Measurements from ENCODE around the gene SPON1.

SPON1 gene

DNA sequence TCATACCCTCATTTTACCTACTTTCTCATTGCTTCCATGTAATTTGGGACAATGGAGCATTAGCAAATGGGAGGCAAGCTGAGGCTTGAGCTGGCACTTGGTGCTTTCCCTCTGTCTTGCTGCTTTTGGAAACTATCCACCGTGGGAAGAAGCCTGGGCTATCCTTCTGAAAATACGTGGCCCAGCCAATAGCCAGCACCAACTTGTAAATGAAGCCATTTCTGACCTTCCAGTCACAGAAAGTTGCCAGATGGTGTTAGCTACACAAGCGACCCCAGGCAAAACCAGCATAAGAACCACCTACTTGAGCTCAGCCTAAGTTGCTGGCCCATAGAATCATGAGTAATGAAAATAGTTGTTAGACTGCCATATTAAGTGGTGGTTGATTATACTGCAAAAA is 18.5 kb upstream of the SPON1 start:
- no peak for DNase-seq (ENCODE audit: low read depth in 2 of 2)

- DNase-seq (ENCODE audit: low read depth in 2 of 2): no peak
Observed at GRCh38 chr11:13944911-13945425, 17.6 kb upstream of the SPON1 start.

DNA sequence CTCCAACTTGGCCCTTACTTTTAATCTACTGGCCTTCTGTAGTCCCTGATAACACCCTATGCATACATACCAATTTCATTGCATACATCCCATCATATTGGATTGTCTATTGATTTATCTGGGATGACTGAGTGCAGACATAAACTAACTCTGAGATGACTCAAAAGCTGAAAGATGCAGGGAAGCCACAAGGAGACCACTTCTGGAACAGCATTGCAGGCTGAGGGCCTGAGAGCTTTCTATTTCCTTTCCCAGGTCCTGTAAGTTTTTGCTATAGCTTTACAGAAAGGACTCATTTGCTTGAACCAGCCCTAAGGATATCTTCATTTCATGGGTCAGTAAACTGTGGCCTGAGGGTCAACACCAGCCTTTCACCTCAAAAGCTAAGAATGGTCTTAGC is 15.1 kb upstream of the SPON1 start:
- no peak for DNase-seq (ENCODE audit: low read depth in 2 of 2)

DNA sequence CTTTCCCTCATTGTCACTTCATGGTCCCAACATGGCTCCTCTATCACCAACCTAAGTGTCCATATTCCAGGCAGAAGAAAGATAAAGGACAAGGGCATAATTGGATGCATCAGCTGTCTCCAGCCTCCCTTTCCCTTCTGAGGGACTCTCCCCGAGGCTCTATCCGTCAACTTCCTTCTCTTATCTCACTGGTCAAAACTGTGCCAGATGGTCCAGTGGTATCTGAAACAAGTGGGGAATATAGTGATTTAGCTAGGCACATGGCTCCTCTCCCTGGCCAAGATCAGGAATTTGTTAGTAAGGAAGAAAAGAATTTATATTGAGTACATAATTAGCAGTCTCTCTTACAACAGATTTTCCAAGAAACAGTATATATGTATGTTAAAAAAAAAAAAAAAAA is 12.6 kb upstream of the SPON1 start:
- DNase-seq (ENCODE audit: low read depth in 2 of 2): no peak

GRCh38 chr11:13952221-13952620 is 10.3 kb upstream of the SPON1 start:
- DNase-seq (ENCODE audit: low read depth in 2 of 2): no peak

DNA sequence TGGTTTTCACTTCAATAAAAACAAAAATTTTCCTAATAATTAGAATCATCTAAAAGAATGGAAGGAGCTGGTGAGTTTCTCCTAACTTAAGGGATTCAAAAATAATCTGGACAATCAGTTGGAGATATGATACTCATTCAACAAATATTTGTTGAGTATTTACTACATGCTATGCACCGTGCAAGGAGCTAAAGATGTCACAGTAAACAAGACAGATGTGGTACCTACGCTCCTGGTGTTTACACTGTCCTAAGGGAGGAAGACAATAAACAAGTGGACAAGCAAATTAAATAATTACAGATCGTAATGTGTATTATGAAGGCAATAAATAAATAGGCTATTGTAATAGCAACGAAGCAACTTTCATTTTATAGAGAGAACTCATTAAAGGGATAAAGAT is 9.9 kb upstream of the SPON1 start:
- no peak for DNase-seq (ENCODE audit: low read depth in 2 of 2)

DNA sequence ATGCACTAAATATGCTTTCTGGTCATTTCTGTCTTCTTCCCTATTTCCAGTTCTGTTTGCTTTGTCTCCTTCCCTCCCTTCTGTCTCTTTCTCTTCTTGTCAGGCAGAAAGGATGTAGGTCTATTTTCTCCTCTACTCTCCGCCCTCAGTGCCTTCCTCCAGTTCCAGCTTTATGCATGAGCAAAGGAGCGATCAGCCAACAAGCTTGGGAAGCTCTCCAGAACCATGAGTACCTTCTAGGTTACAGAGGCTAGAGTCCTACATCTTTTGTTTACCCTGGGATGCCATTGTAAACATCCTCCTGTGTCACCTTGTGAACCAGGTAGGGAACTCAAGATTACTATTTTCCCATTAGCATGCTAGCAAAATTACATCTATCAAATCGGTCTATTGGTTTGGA is 7.9 kb upstream of the SPON1 start:
- no peak for DNase-seq (ENCODE audit: low read depth in 2 of 2)

DNA sequence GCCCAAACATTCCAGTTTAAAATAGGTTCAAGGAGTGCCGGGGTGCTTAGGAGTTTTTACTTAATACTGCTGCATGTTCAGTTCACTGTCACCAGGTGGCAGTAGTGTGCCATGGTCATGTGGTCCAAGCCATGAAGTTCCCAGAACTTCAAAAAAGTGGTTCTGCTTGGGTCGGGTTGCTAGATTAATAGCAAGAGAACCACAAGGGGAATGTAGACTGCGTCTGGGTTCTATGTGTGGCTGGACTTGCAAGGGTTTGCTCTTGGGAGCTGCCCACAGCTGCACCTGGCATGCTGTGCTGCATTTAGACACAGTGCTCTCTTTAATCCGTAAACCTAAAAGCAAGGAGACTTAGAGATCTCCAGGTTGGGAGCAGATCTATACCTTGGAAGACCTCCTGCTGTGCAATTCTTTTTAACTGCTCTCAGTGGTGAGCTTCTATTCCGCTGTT is 6.5 kb upstream of the SPON1 start:
- no peak for DNase-seq (ENCODE audit: low read depth in 2 of 2)

GRCh38 chr11:13956988-13957387 is 5.5 kb upstream of the SPON1 start:
- no peak for DNase-seq (ENCODE audit: low read depth in 2 of 2)

GRCh38 chr11:13958641-13959400 is 3.7 kb upstream of the SPON1 start:
- no peak for DNase-seq (ENCODE audit: low read depth in 2 of 2)

DNA sequence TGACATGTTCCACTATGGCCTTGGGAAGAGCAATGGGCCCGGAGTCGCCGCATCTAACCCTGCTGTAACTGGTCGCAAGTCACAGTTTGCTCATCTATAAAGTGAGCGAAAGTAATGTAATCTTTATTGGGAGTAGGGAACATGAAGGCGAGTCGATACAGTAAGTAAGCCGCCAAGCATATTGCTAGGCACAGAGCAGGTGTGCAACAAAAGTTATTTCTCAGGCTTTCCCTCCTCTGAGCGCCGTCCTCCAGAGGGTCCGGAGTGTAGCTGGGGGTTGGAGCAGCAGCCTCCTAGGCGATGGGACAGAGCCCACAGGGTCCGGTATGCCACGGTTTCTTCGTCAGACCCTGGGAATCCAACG is 343 bp upstream of the SPON1 start:
- no peak for DNase-seq (ENCODE audit: low read depth in 2 of 2)

DNA sequence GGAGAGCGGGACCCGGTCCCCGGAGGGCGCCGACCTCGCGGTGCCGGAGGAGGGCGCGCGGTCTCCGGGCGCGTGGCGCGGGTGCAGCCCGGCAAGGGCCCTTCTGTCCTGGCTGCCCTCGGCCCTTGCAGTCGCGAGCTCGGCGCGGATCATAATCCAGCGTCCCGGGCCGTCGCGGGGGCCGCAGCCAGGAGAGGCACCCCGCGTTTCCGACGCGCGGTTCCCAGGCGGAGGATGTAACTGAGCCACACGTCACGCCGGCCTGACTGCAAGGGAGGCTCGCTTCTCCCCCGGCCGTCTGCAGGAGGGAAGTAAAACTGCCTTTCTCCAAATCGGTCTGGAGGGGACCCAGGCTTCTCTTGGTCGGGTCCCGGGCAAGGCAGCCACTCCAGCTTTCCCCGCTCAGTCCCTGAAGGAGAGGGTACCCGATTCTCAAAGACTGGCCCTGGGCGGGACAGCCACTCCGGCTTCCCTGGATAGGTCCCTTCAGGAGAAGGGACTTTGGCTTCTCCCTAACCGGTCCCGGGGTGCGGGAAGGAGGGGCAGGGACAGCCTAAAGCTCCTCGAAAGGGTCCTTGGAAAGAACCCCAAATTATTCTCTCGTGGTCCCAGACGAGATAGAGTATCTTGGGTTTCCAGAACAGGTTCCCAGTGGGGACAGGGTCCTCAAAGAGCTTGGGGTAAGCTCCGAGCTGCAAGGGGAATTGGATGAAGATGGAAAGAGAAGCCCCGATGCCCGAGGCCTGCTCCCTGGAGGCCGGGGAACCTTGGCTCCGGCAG is 836 bp downstream of the SPON1 start:
- DNase-seq (ENCODE audit: low read depth in 2 of 2): no peak

GRCh38 chr11:13963949-13964770 is 1.6 kb downstream of the SPON1 start:
- DNase-seq (ENCODE audit: low read depth in 2 of 2): no peak

GRCh38 chr11:13964771-13965074 is 2.2 kb downstream of the SPON1 start:
- no peak for DNase-seq (ENCODE audit: low read depth in 2 of 2)

DNA sequence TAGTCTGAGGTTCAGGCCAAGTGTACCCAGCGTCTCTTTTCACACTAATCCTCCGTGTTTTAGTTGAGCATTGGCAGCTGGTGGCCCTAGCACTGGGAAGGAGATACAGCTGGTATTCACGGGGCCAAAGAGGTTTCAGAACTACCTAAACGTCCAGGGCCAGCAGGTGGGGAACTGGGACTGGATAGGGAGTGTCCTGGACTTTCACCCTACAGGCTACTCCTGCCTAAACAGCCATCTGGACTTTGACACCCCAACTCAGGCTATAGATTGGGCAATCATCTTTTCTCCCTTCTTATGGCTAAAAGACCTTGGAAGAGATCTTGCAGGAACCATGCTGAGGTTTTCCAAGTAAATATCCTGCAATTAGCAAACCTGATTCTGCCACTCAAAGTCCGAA is 2.8 kb downstream of the SPON1 start:
- DNase-seq (ENCODE audit: low read depth in 2 of 2): no peak

DNA sequence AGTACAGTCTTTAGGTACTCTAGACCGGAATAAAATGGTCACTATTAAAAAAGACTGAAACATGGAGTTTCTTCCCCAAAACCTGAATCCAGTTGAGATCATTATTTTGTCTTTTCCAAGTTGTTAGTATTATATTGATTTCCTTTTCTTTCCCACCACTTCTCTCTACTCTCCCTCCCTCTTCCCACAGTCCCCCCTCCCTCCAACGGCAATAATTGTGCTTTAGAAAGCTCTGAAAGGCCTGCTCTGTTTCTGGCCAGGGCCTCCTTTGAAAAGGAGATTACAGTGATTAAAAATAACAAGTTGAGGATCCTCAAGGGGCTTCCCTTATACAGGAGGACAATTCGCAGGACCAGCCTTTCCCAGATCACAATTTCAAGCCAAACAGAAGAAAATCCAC is 3.5 kb downstream of the SPON1 start:
- no peak for DNase-seq (ENCODE audit: low read depth in 2 of 2)

DNA sequence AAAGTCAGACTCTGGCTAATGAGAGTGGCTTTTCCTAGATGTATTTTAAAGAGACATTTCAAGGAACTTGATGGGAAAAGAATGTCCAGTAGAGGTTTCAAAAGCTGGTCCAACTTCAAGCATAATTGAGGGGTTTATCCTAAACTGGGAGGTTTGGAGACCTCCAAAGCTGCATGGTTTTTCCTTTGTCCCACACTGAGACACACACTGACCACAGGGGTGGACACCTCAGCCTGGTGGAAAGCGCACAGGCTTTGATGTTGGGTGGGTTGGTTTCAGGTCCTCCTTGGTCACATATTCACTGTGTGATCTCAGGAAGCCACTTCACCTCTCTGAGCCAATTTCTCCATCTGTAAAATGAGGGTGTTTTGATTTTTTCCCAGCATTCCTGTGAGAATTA is 4.0 kb downstream of the SPON1 start:
- DNase-seq (ENCODE audit: low read depth in 2 of 2): no peak

DNA sequence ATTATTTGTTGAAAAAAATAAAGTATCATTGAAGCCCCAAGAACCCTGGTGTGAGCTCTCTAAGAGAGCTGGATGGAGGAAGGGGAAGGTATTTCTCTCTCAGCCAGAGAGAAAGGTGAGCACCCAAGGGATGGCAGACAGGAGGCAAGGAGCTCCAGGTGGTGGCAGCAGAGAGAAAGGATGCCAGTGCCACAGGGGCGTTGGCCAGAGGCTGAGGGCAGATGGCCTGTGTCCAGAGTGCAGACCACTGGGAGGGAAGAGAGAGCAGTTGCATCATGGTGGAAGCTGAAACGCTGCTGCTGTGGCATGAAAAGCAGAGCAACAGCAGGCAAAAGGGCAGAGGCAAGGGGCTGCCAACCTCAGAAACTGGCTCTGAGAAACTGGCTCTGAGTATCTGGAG is 8.5 kb downstream of the SPON1 start:
- DNase-seq (ENCODE audit: low read depth in 2 of 2): no peak

GRCh38 chr11:13972043-13972910 is 9.8 kb downstream of the SPON1 start:
- DNase-seq (ENCODE audit: low read depth in 2 of 2): no peak

DNA sequence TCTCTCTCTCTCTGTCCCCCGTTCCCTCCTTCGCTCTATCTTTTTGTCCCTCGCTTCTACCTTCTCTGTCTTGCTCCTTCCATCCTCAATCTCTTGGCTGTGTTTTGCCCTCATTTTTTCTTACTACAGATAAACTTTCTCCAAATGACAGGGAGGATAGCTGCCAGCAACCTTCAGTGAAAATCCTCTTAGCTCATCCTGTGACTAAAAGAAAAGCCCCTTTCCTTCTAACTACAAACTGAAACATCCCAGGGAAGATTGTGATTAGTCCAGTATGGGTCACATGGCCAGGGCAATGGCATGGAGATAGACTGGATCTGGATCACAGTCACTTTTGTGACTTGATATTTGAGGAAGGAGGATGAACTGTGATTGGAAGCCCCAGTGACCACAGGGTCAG is 10.4 kb downstream of the SPON1 start:
- no peak for DNase-seq (ENCODE audit: low read depth in 2 of 2)

GRCh38 chr11:13974631-13975030 is 12.1 kb downstream of the SPON1 start:
- DNase-seq (ENCODE audit: low read depth in 2 of 2): no peak
